Breast epithelium (tissue), 4 donors: Measurements from ENCODE around the gene GPR34. TPM values are rescaled to one million over a fixed set of nuclear protein-coding genes. Genes with fewer than 3 reads are reported as not detected.

ENCODE experiments used
- DNase-seq, 2 donors: peaks; one replicate each; pipeline ENCODE4 v3.0.0-alpha.2; 2019; ENCODE audit warnings: low spot score in 2 of 2
- H3K27ac ChIP-seq, 2 donors: fragments of 200-600 bp; sonication (generic) in 1 of 2; one replicate each; pipeline ENCODE4 v1.5.1; 2016 to 2019; ENCODE audit warnings: mild to moderate bottlenecking in 1 of 2
- H3K27me3 ChIP-seq, 2 donors: fragments of 200-600 bp; sonication (generic) in 1 of 2; one replicate each; pipeline versions ENCODE4 v1.5.1 to v1.6.0; 2017 to 2019; ENCODE audit warnings: control low read depth in 1 of 2, mild to moderate bottlenecking in 1 of 2
- H3K36me3 ChIP-seq: fragments of 200-600 bp; one replicate; pipeline ENCODE4 v1.5.1; 2019
- H3K4me1 ChIP-seq, 2 donors: fragments of 200-600 bp; sonication (generic); one replicate each; pipeline ENCODE4 v1.5.1; 2016 to 2019; ENCODE audit warnings: control low read depth in 1 of 2
- H3K4me3 ChIP-seq, 3 donors: fragments of 200-600 bp; sonication (generic); 1 replicate in 2 of 3; 2 replicates in 1 of 3; pipeline ENCODE4 v1.5.1; 2016 to 2019; ENCODE audit warnings: mild to moderate bottlenecking in 3 of 3, moderate library complexity in 2 of 3
- H3K9me3 ChIP-seq, 2 donors: fragments of 200-600 bp; sonication (generic) in 1 of 2; one replicate each; pipeline ENCODE4 v1.5.1; 2016 to 2019; ENCODE audit warnings: control low read depth in 1 of 2
- POLR2A ChIP-seq: fragments of 450-650 bp; IDR thresholded peaks from one replicate; pipeline ENCODE4 v1.6.1; 2016; ENCODE audit warnings: antibody characterized with exemption, mild to moderate bottlenecking, moderate library complexity
- POLR2AphosphoS5 ChIP-seq, 3 donors: sonication (generic); formaldehyde crosslinking; IDR thresholded peaks; one replicate each; pipeline ENCODE4 v1.6.1; 2017; ENCODE audit warnings: antibody characterized with exemption in 3 of 3
- intact Hi-C: fragments of 100-400 bp; cut with DNase I; formaldehyde crosslinking; loops from one replicate; pipeline ENCODE4 v1.15.1; 2023; ENCODE audit warnings: low total_unique reads
- total RNA-seq, 3 donors: library from RNA; depleted of rRNA; stranded (reverse); fragments of >200 nt; gene quantifications; one replicate each; pipeline ENCODE4 v1.1.0, GENCODE V29; 2016
- TF ChIP-seq, protein P1 (sequence below), 3 donors: fragments of 450-650 bp; IDR thresholded peaks; one replicate each; pipeline ENCODE4 v1.5.1; 2016 to 2017; ENCODE audit warnings: antibody characterized with exemption in 3 of 3, mild to moderate bottlenecking in 3 of 3, moderate library complexity in 3 of 3

GPR34 gene
- total RNA-seq, 3 donors from 2014 or later = 8.5 to 56.3 (median 18.0) TPM

DNA sequence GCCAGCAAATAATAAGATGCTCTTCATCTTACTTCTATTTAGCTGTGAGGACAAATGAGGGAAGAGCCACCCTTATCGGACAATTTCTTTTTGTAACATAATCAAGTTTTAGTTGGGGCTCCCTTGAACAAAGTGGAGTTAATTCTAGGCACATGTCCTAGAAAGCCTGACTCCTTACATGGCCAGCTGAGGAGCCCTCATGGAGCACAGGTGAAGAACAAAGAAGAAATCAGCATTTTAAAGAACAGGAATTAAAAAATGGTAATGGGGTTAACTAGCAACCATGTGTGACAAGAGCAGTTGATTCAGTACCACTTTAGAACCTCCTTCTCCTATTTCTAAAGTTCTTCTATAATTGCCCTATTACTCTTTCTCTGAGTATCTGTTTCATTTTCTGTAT, 51.1 kb downstream of the GPR34 start:
- Histone ChIP-seq H3K4me3 (no peak overlapping the region), H3K36me3 (no peaks in the 10 kb centered on the region), H3K4me1 (no peaks in the 10 kb centered on the region), H3K9me3 (no peaks in the 10 kb centered on the region), H3K27me3 (peaks cover 0 to 29% of the 10 kb centered on the region in 2 donors), H3K27ac (no peak overlapping the region)
- intact Hi-C loops = loop anchor here (5.0 kb wide), 1 partner anchor 1502 kb away; no protein-coding TSS in a partner anchor
- TF ChIP-seq POLR2A = no peak
- TF ChIP-seq POLR2AphosphoS5 (IDR thresholded peaks at IDR 0.05) = no peak
- TF ChIP-seq, protein P1, sequence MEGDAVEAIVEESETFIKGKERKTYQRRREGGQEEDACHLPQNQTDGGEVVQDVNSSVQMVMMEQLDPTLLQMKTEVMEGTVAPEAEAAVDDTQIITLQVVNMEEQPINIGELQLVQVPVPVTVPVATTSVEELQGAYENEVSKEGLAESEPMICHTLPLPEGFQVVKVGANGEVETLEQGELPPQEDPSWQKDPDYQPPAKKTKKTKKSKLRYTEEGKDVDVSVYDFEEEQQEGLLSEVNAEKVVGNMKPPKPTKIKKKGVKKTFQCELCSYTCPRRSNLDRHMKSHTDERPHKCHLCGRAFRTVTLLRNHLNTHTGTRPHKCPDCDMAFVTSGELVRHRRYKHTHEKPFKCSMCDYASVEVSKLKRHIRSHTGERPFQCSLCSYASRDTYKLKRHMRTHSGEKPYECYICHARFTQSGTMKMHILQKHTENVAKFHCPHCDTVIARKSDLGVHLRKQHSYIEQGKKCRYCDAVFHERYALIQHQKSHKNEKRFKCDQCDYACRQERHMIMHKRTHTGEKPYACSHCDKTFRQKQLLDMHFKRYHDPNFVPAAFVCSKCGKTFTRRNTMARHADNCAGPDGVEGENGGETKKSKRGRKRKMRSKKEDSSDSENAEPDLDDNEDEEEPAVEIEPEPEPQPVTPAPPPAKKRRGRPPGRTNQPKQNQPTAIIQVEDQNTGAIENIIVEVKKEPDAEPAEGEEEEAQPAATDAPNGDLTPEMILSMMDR (IDR thresholded peaks at IDR 0.05) = no peak
- DNase-seq = no peak

Other genes starting within 250 kb of the GPR34 start
- gene NYX, start 241.6 kb upstream of the GPR34 start, total RNA-seq = not detected
- under 1 TPM; 0.16 to 0.44 (median 0.33) TPM for gene GPR82, start 35.2 kb downstream of the GPR34 start, total RNA-seq
- 100 to 1,000 TPM in 1 of 3 donors, 10 to 100 TPM in 2; 34.4 to 103 (median 52.4) TPM for gene CASK, start 234.6 kb downstream of the GPR34 start, total RNA-seq